A549 (cell line): Measurements from ENCODE around the gene ENOX2. TPM values are rescaled to one million over a fixed set of nuclear protein-coding genes. Genes with fewer than 3 reads are reported as not detected.

Source experiments
- ATAC-seq, 2 experiments: fragments of 200-7000 bp in 1 of 2; fragments of >200 bp in 1 of 2; cut with Nextera tagmentation in 1 of 2; cut with Tn5 transposase in 1 of 2; 3 replicates each; pipeline versions ENCODE4 v1.8.0 to v1.9.1; 2018 to 2020; ENCODE audit warnings: mild to moderate bottlenecking in 1 of 2, moderate library complexity in 1 of 2
- CTCF ChIA-PET: fragments of 300-600 bp; sonication (Branson Sonifier 250); formaldehyde crosslinking; extraction: SDS; loops from one replicate; lab custom pipeline; 2021; ENCODE audit warnings: antibody characterized with exemption, inconsistent platforms; lab: Yijun Ruan, JAX
- POLR2A ChIA-PET: fragments of 350-600 bp; formaldehyde crosslinking; extraction: SDS; loops from one replicate; lab custom pipeline; 2021; ENCODE audit warnings: antibody characterized with exemption, inconsistent platforms; lab: Yijun Ruan, JAX
- DNase-seq, 2 experiments: peaks; one replicate each; pipeline versions ENCODE4 v3.0.0 to v3.0.0-alpha.2; 2011 to 2016; ENCODE audit warnings: low read depth in 1 of 2, low spot score in 1 of 2
- FAIRE-seq: peaks from 2 replicates; lab custom pipeline; 2011; peaks lifted over from hg19 to GRCh38; lab: Jason Lieb, UNC
- H3K27ac ChIP-seq, 2 experiments: fragments of >200 bp; sonication (Bioruptor Twin); formaldehyde crosslinking; 3 replicates each; pipeline ENCODE4 v1.5.1; 2016 to 2017
- H3K4me1 ChIP-seq: fragments of >200 bp; sonication (Bioruptor Twin); formaldehyde crosslinking; 3 replicates; pipeline ENCODE4 v1.6.1; 2016
- H3K4me2 ChIP-seq: fragments of >200 bp; sonication (Bioruptor Twin); formaldehyde crosslinking; 3 replicates; pipeline ENCODE4 v1.6.1; 2016
- H3K4me3 ChIP-seq: fragments of >200 bp; sonication (Bioruptor Twin); formaldehyde crosslinking; 3 replicates; pipeline ENCODE4 v1.5.1; 2016
- H3K9me3 ChIP-seq: fragments of >200 bp; sonication (Bioruptor Twin); formaldehyde crosslinking; 3 replicates; pipeline ENCODE4 v1.6.1; 2016
- ATOH8 ChIP-seq: fragments of 250-450 bp; sonication (Bioruptor Pico); IDR thresholded peaks from 2 replicates; pipeline ENCODE4 v1.5.0; 2020; ENCODE audit warnings: low read depth, mild to moderate bottlenecking, moderate library complexity
- CBX2 ChIP-seq: fragments of 200-600 bp; sonication (generic); IDR thresholded peaks from 2 replicates; pipeline ENCODE4 v1.6.1; 2016; ENCODE audit warnings: low read depth, mild to moderate bottlenecking, borderline replicate concordance
- CTCF ChIP-seq: fragments of >200 bp; sonication (Bioruptor Twin); formaldehyde crosslinking; IDR thresholded peaks from 3 replicates; pipeline ENCODE4 v1.5.1; 2016
- EP300 ChIP-seq, 2 experiments: fragments of >200 bp; sonication (Bioruptor Twin); formaldehyde crosslinking; IDR thresholded peaks; 2 replicates in 1 of 2; 3 replicates in 1 of 2; pipeline ENCODE4 v1.6.1; 2016 to 2017
- FOSB ChIP-seq: fragments of 250-450 bp; sonication (Bioruptor Pico); IDR thresholded peaks from 2 replicates; pipeline ENCODE4 v1.5.0; 2020; ENCODE audit warnings: mild to moderate bottlenecking, moderate library complexity
- FOSL2 ChIP-seq, 2 experiments: fragments of 450-650 bp in 1 of 2; fragments of >200 bp in 1 of 2; sonication (Bioruptor Twin) in 1 of 2; formaldehyde crosslinking; IDR thresholded peaks; 2 replicates each; pipeline versions ENCODE4 v1.5.0 to v1.6.1; 2016 to 2020; ENCODE audit warnings: mild to moderate bottlenecking in 1 of 2, moderate library complexity in 1 of 2
- FOXS1 ChIP-seq: fragments of 250-450 bp; sonication (Bioruptor Pico); IDR thresholded peaks from 2 replicates; pipeline ENCODE4 v1.5.0; 2020; ENCODE audit warnings: mild to moderate bottlenecking, moderate library complexity
- HDAC2 ChIP-seq: fragments of 200-600 bp; sonication (generic); IDR thresholded peaks from 2 replicates; pipeline ENCODE4 v1.6.1; 2016
- HOXA7 ChIP-seq: fragments of 250-450 bp; sonication (Bioruptor Pico); IDR thresholded peaks from 2 replicates; pipeline ENCODE4 v1.5.0; 2020; ENCODE audit warnings: mild to moderate bottlenecking, moderate library complexity
- HOXB13 ChIP-seq: fragments of 250-450 bp; sonication (Bioruptor Pico); IDR thresholded peaks from 2 replicates; pipeline ENCODE4 v1.5.0; 2020; ENCODE audit warnings: low read depth, mild to moderate bottlenecking, moderate library complexity
- JUNB ChIP-seq: fragments of >200 bp; sonication (Bioruptor Twin); formaldehyde crosslinking; IDR thresholded peaks from 2 replicates; pipeline ENCODE4 v1.6.1; 2016
- KDM1A ChIP-seq: fragments of 200-600 bp; sonication (generic); IDR thresholded peaks from 2 replicates; pipeline ENCODE4 v1.6.1; 2016; ENCODE audit warnings: low read depth, mild to moderate bottlenecking
- KDM5A ChIP-seq: fragments of 200-600 bp; sonication (generic); IDR thresholded peaks from 2 replicates; pipeline ENCODE4 v1.6.1; 2016; ENCODE audit warnings: antibody characterized with exemption, mild to moderate bottlenecking
- MAFK ChIP-seq: fragments of 450-650 bp; IDR thresholded peaks from 2 replicates; pipeline ENCODE4 v1.6.1; 2014; ENCODE audit not compliant: partially characterized antibody
- NFE2L2 ChIP-seq: fragments of 150-350 bp; conservative IDR thresholded peaks from 2 replicates; pipeline ENCODE4 v1.6.1; 2014; ENCODE audit warnings: low read length
- NPAS2 ChIP-seq: fragments of 250-450 bp; sonication (Bioruptor Pico); IDR thresholded peaks from 2 replicates; pipeline ENCODE4 v1.8.0; 2022; ENCODE audit warnings: mild to moderate bottlenecking, moderate library complexity, borderline replicate concordance
- NR3C1 ChIP-seq: fragments of >200 bp; sonication (Bioruptor Twin); formaldehyde crosslinking; IDR thresholded peaks from 3 replicates; pipeline ENCODE4 v1.6.1; 2017
- PBX3 ChIP-seq: IDR thresholded peaks from 2 replicates; pipeline ENCODE4 v1.6.1; 2012
- RARB ChIP-seq: fragments of 250-450 bp; sonication (Bioruptor Pico); IDR thresholded peaks from 2 replicates; pipeline ENCODE4 v1.8.0; 2021; ENCODE audit warnings: mild to moderate bottlenecking, moderate library complexity
- RFX5 ChIP-seq: fragments of 450-650 bp; IDR thresholded peaks from 2 replicates; pipeline ENCODE4 v1.7.1; 2014; ENCODE audit warnings: antibody characterized with exemption, mild to moderate bottlenecking, moderate library complexity
- RNF2 ChIP-seq: fragments of 200-600 bp; sonication (generic); IDR thresholded peaks from 2 replicates; pipeline ENCODE4 v1.6.1; 2016; ENCODE audit warnings: low read depth, mild to moderate bottlenecking, antibody characterized with exemption, moderate library complexity, borderline replicate concordance
- SREBF2 ChIP-seq: fragments of 450-650 bp; IDR thresholded peaks from 2 replicates; pipeline ENCODE4 v1.6.1; 2014; ENCODE audit warnings: mild to moderate bottlenecking, moderate library complexity
- ZC3H11A ChIP-seq: fragments of 450-650 bp; IDR thresholded peaks from 2 replicates; pipeline ENCODE4 v1.6.1; 2014; ENCODE audit warnings: antibody characterized with exemption, mild to moderate bottlenecking
- WGBS: methylation state at CpG from one replicate; pipeline ENCODE4 v1.1.6; 2017; ENCODE audit errors: missing lambda C conversion rate; 5-methylcytosine and 5-hydroxymethylcytosine counted together
- polyA plus RNA-seq, 4 experiments: library from polyadenylated mRNA; depleted of rRNA in 3 of 4; stranded (reverse); fragments of >200 nt; fragmentation: RNase III in 1 of 4; extraction: RNeasy Plus Mini Kit Qiagen cat#74134 plus additional on column Dnase treatment in 1 of 4; gene quantifications; 2 replicates in 3 of 4; 3 replicates in 1 of 4; pipeline ENCODE4 v1.2.3, GENCODE V29; 2011 to 2017
- TF ChIP-seq, protein P1 (sequence below): fragments of 250-450 bp; sonication (Bioruptor Pico); IDR thresholded peaks from 2 replicates; pipeline ENCODE4 v1.5.0; 2021; ENCODE audit warnings: mild to moderate bottlenecking, moderate library complexity, borderline replicate concordance
- TF ChIP-seq, protein P2 (sequence below): fragments of 150-350 bp; IDR thresholded peaks from 2 replicates; pipeline ENCODE4 v1.6.1; 2014; ENCODE audit warnings: low read depth, mild to moderate bottlenecking, low read length
- TF ChIP-seq, protein P3 (sequence below): fragments of >200 bp; sonication (Bioruptor Twin); formaldehyde crosslinking; IDR thresholded peaks from 2 replicates; pipeline ENCODE4 v1.6.1; 2016

The ENOX2 gene
- polyA plus RNA-seq, 2 of the 4 experiments (the other 2 are of a cell fraction), result 10.3 to 35.5 TPM

DNA sequence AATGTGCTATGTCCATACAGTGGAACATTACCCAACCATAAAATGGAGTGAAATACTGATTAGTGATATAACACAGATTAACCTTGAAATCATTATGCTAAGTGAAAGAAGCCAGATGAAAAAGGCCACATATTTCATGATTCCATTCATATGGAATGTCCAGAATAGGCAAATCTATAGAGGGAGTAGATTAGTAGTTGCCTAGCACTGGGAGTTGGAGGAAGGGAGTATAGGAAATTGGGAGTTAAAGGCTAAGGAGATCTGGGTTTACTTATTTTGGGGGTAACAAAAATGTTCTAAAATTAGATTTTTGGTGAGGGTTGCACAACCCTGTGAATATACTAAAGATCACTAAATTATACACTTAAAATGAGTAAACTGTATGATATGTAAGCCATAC, 26.8 kb downstream of the ENOX2 start:
- Histone ChIP-seq H3K4me3 (no peak overlapping the region), H3K4me1 (peaks cover 7% of the 10 kb centered on the region; the same call in 2 of the 3 replicates), H3K4me2 (no peak overlapping the region), H3K9me3 (0 out of 3 replicates have a peak, but pooled peaks cover 3% of the 10 kb centered on the region), H3K27ac (no peak overlapping the region)
- ChIA-PET CTCF (no interaction called here), POLR2A (no interaction called here)
- no peak for ATAC-seq
- DNase-seq, result no peak
- TF ChIP-seq HDAC2 (no peak), JUNB (no peak), NPAS2 (CRISPR knock-in tag) (no peak), NR3C1 (no peak), CBX2 (no peak), MAFK (no peak), FOXS1 (CRISPR knock-in tag) (no peak), RARB (CRISPR knock-in tag) (no peak), FOSL2 (IDR thresholded peaks at IDR 0.05) (no peak), FOSL2 (CRISPR knock-in tag; IDR thresholded peaks at IDR 0.05) (no peak), KDM1A (no peak), NFE2L2 (no peak), ZC3H11A (no peak)
- TF ChIP-seq, protein P1, sequence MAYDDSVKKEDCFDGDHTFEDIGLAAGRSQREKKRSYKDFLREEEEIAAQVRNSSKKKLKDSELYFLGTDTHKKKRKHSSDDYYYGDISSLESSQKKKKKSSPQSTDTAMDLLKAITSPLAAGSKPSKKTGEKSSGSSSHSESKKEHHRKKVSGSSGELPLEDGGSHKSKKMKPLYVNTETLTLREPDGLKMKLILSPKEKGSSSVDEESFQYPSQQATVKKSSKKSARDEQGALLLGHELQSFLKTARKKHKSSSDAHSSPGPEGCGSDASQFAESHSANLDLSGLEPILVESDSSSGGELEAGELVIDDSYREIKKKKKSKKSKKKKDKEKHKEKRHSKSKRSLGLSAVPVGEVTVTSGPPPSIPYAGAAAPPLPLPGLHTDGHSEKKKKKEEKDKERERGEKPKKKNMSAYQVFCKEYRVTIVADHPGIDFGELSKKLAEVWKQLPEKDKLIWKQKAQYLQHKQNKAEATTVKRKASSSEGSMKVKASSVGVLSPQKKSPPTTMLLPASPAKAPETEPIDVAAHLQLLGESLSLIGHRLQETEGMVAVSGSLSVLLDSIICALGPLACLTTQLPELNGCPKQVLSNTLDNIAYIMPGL (CRISPR knock-in tag), result no peak
- TF ChIP-seq, protein P2, sequence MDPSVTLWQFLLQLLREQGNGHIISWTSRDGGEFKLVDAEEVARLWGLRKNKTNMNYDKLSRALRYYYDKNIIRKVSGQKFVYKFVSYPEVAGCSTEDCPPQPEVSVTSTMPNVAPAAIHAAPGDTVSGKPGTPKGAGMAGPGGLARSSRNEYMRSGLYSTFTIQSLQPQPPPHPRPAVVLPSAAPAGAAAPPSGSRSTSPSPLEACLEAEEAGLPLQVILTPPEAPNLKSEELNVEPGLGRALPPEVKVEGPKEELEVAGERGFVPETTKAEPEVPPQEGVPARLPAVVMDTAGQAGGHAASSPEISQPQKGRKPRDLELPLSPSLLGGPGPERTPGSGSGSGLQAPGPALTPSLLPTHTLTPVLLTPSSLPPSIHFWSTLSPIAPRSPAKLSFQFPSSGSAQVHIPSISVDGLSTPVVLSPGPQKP, result no peak
- FAIRE-seq, result peak; percentile 79

DNA sequence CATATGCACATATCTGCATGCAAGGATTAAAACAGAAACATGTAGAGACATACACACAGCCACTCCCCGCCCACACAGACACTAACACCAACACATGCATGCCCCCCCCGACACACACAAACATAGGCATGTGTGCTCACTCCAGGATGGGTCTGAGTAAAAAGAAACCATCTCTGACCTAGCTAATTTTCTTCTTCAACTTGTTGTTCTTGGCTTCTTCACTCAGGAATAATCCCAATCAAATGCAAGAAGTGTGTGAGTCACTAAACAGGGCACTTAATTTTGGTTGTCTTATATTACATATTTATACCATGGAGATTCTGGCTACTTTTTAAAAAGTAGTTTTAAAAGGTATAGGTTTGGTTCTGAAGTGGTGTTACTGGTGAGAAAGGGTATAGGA, 28.3 kb downstream of the ENOX2 start:
- no peak overlapping the region for H3K27ac ChIP-seq
- ATAC-seq (no peak), DNase-seq (no peak), FAIRE-seq (no peak)
- H3K4me3 ChIP-seq, result no peak overlapping the region
- POLR2A ChIA-PET, result no interaction called here
- CTCF ChIA-PET, result no interaction called here
- TF ChIP-seq PBX3 (no peak), ATOH8 (CRISPR knock-in tag) (no peak), KDM5A (no peak), CBX2 (no peak), RNF2 (no peak), FOSB (CRISPR knock-in tag) (no peak), CTCF (no peak), HOXB13 (CRISPR knock-in tag) (no peak), EP300 (IDR thresholded peaks at IDR 0.05) (no peak), NR3C1 (no peak), RFX5 (no peak), SREBF2 (no peak), HOXA7 (CRISPR knock-in tag) (no peak)
- TF ChIP-seq, protein P3, sequence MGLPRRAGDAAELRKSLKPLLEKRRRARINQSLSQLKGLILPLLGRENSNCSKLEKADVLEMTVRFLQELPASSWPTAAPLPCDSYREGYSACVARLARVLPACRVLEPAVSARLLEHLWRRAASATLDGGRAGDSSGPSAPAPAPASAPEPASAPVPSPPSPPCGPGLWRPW, result no peak
- 0 out of 3 replicates have a peak, but pooled peaks cover 3% of the 10 kb centered on the region for H3K9me3 ChIP-seq
- WGBS, result 68% methylated on average over 2 of the region's 2 CpGs
- peaks cover 7% of the 10 kb centered on the region; the same call in 2 of the 3 replicates for H3K4me1 ChIP-seq
- no peak overlapping the region for H3K4me2 ChIP-seq
